Measurements from ENCODE around the gene ACO2. TPM values are rescaled to one million over a fixed set of nuclear protein-coding genes. Genes with fewer than 3 reads are reported as not detected.
A peak's percentile ranks its signal among the peaks of the same experiment; 100 is the strongest.

The ACO2 gene
- total and polyA plus RNA-seq, 2 of the 13 experiments (the other 11 are each of a cell fraction or from before 2014, with no cell fraction given), result 19.2 to 45.6 TPM

DNA sequence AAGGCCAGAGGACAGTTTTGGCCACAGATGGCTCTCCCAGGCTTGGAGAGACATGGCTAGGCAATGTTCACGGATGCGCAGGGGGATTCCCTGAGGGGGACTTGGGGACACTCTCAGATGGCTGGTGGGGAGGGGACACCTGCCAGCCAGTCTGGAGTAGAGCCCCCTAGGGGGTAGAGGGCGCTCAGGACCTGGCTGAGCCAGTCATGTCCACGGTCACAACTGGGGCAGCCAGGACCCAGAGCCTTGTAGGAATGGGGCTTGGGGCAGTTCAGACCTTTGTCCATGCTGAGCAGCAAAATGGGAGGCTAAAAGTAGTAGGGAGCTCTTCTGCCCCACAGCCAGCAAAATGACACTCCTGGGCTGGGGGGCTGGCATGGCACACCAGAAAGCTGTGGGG, 93.5 kb downstream of the ACO2 start (continued):
- TF ChIP-seq THRA (CRISPR knock-in tag; IDR thresholded peaks at IDR 0.05; ENCODE audit: borderline replicate concordance), result no peak
- no peak for TF ChIP-seq ISL2 (CRISPR knock-in tag; IDR thresholded peaks at IDR 0.05)
- no peak for TF ChIP-seq MBNL3 (CRISPR knock-in tag; conservative IDR thresholded peaks at IDR 0.05)

DNA sequence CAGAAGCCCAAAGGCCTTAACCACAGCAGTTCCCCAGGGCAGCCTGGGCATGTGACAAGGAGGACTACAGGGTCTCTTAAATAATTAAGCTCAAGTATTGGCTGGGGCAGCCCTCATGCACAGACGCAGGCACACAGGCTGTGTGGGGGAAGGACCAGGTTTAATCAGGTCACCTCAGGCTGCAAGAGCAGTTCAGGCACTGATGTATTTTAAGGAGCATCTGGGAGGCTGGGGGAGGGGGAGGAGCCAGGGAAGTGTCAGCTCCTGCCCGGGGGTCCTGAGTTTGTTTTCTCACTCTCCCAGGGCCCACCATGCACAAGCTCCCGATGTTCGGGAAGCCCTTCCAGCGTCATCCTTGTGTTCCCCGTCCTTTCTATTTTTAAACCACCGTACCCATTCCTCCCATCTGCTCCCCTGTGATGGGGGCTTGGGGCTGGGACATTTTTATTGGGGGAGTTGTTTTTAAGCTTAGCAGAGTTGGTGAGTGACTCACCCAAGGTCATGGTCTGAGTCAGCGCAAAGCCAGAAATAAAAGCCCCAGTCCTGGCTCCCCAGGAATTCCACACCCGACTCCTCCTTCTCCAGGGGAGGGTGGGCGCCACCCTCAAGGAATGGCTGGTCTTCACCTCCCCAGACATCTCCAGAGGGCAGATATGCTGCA, 94.3 kb downstream of the ACO2 start:
- H3K4me1 ChIP-seq (ENCODE audit: insufficient read depth, low read length), result peaks cover 71% of the 10 kb centered on the region
- 39% methylated on average over 8 of the region's 10 CpGs for WGBS (ENCODE audit: low lambda C conversion rate)
- H3K79me2 ChIP-seq (ENCODE audit: insufficient read depth, low read length), result no peaks in the 10 kb centered on the region
- peak overlapping the region; percentile 13; the same call in 1 of the 2 replicates for H3K4me2 ChIP-seq (ENCODE audit: low read depth, low read length)
- no peaks in the 10 kb centered on the region for H4K20me1 ChIP-seq (ENCODE audit: insufficient read depth, low read length)
- no peaks in the 10 kb centered on the region for H3K9me3 ChIP-seq (ENCODE audit: low read length)
- H3K9ac ChIP-seq (ENCODE audit: insufficient read depth, low read depth, low read length), result no peak overlapping the region
- intact Hi-C loops (cut with micrococcal nuclease; ENCODE audit: unreplicated experiment) (no loop called here), in situ Hi-C loops (cut with HindIII; ENCODE audit: extremely low pct_ligation_motif_present, low pct_unique_long_range_greater_than_20kb) (no loop called here)
- no peak overlapping the region for H3K27ac ChIP-seq (ENCODE audit: extremely low read length, insufficient read depth, low read length)
- DNase-seq (ENCODE audit: low spot score), result peak; percentile 43
- FAIRE-seq, result no peak
- ChIA-PET POLR2A (interaction anchor here (0.9 to 2.2 kb wide), 5 partner anchors 12 to 27 kb away, joined by 3 to 11 read pairs (median 8); partner anchors contain the start of gene PMM1), CTCF (ENCODE audit: low intra/inter-chr PET ratio, low total read pairs) (no interaction called here)
- H3K4me3 ChIP-seq (replicated peaks in 1 of 3; ENCODE audit: insufficient read depth in 1 of 3, low read depth in 2 of 3, low read length in 3 of 3), result no peak overlapping the region
- no peak overlapping the region for H2AFZ ChIP-seq (ENCODE audit: low read length)
- TF ChIP-seq ZEB1 (IDR thresholded peaks at IDR 0.05; ENCODE audit: insufficient replicate concordance, low read depth) (no peak), RXRA (CRISPR knock-in tag; IDR thresholded peaks at IDR 0.05) (no peak), FOSL1 (CRISPR knock-in tag; IDR thresholded peaks at IDR 0.05; ENCODE audit: borderline replicate concordance) (0 out of 2 replicates have a peak, but pooled peaks have one; percentile 27), ZFX (CRISPR knock-in tag; IDR thresholded peaks at IDR 0.05; ENCODE audit: low read depth) (no peak), MAFK (conservative IDR thresholded peaks at IDR 0.05 in 1 of 2, IDR thresholded peaks at IDR 0.05 in 1 of 2; ENCODE audit: low read length in 2 of 2) (0 out of 4 replicates have a peak, but pooled peaks of 1 of the 2 experiments have one; percentile 12), ZNF101 (CRISPR knock-in tag; IDR thresholded peaks at IDR 0.05; ENCODE audit: borderline replicate concordance, low read depth) (no peak), NCOR1 (IDR thresholded peaks at IDR 0.05; ENCODE audit: borderline replicate concordance, low read length) (no peak), YY1 (IDR thresholded peaks at IDR 0.05; ENCODE audit: insufficient read depth, insufficient replicate concordance, low read depth, low read length) (no peak), FOSL2 (CRISPR knock-in tag; IDR thresholded peaks at IDR 0.05) (peak; percentile 85)
- H3K36me3 ChIP-seq (replicated peaks in 1 of 2; ENCODE audit: control insufficient read depth in 1 of 2, insufficient read depth in 2 of 2, low read length in 2 of 2), result no peaks in the 10 kb centered on the region
- H3K27me3 ChIP-seq (ENCODE audit: control insufficient read depth in 1 of 2, insufficient read depth in 2 of 2, low read length in 2 of 2), result peaks cover 0 to 29% of the 10 kb centered on the region in 2 experiments; a peak in 3 of 5 replicates
- BruUV-seq (replicated peaks), result no TSS peak
- ATAC-seq, result no peak

Measured in HepG2 (cell line).